ENCODE results near the gene RPS19. TPM values are rescaled to one million over a fixed set of nuclear protein-coding genes. Genes with fewer than 3 reads are reported as not detected.

Gene RPS19
- total and polyA plus RNA-seq, 4 donors, result 275 to 655 (median 476) TPM

DNA sequence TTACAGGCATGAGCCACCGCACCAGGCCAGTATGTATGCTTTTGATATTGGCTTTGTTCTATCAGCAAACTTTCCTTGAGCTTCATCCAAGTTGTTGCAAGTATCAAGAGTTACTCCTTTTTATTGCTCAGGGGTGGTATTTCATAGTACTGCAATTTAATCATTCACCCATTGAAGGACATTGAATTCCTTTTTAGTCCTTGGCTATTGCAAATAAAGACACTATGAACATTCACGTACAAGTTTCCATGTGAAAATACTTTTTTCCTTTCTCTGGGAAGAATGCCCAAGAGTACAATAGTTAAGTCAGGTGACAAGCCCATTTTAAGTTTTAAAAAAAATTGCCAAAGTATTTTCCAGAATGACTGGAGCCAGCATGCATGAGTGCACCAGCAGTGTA is 43.3 kb upstream of the RPS19 start (continued):
- TF ChIP-seq CTCF (IDR thresholded peaks at IDR 0.05; ENCODE audit: low read depth, low read length, missing input control) (no peak), FOXA1 (IDR thresholded peaks at IDR 0.05) (no peak), FOXA2 (IDR thresholded peaks at IDR 0.05) (no peak), JUND (IDR thresholded peaks at IDR 0.05) (no peak)

DNA sequence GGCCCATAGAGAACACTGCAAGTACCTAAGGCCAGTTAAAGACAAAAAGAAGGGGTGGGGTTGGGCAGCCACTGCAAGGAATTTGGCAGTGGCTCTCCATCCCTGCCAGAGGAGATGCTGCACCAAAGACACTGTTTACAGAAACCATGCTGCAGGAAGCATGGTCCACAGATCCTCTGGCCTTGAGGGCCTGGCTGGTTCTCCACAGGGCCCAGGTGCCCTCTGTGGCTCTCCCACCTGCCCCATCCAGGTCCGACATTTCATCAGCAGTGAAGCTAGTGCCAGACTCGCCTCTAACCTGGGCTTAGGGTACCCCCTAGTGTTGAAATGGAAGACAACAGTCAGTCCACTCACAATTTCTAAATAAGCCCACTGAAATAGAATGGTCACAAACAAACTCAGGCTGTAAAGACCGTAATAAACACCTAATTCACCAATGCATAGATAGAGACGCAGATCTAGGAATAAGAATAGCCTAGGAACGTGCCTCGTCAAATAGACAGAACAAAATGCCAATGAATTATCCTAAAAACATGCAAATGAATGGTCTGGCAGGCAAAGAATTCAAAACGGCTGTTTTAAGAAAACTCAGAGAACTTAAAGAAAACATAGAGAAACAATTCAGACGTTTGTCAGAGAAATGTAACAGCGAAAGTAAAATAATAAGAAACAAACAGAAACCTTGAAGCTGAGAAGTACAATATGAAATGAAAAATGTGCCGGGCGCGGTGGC is 38.9 kb upstream of the RPS19 start:
- Histone ChIP-seq H3K9ac (ENCODE audit: low read depth in 1 of 2, low read length in 2 of 2) (no peak overlapping the region), H3K4me3 (ENCODE audit: low read depth in 1 of 3, low read length in 3 of 3) (no peak overlapping the region), H3K27ac (ENCODE audit: low read depth in 1 of 2, low read length in 2 of 2) (no peak overlapping the region), H3K9me3 (ENCODE audit: control insufficient read depth in 4 of 4, low read length in 3 of 4) (no peaks in the 10 kb centered on the region), H3K27me3 (ENCODE audit: control insufficient read depth in 4 of 4, insufficient read depth in 4 of 4, low read length in 3 of 4) (no peaks in the 10 kb centered on the region), H3K4me1 (ENCODE audit: control insufficient read depth in 4 of 4, insufficient read depth in 4 of 4, low read length in 3 of 4) (no peaks in the 10 kb centered on the region), H3K36me3 (ENCODE audit: control insufficient read depth in 4 of 4, insufficient read depth in 3 of 4, low read depth in 1 of 4, low read length in 3 of 4) (no peaks in the 10 kb centered on the region)
- no peak for DNase-seq (ENCODE audit: low spot score)
- 34% methylated on average over 12 of the region's 12 CpGs for WGBS
- no peak for TF ChIP-seq GABPA (IDR thresholded peaks at IDR 0.05 in 1 of 2, conservative IDR thresholded peaks at IDR 0.05 in 1 of 2)
- TF ChIP-seq HNF4G (IDR thresholded peaks at IDR 0.05), result no peak
- TF ChIP-seq YY1 (IDR thresholded peaks at IDR 0.05), result no peak
- TF ChIP-seq CTCF (IDR thresholded peaks at IDR 0.05; ENCODE audit: low read depth, low read length, missing input control), result peak; percentile 61
- no peak for TF ChIP-seq HNF4A (conservative IDR thresholded peaks at IDR 0.05)
- TF ChIP-seq, protein P1, sequence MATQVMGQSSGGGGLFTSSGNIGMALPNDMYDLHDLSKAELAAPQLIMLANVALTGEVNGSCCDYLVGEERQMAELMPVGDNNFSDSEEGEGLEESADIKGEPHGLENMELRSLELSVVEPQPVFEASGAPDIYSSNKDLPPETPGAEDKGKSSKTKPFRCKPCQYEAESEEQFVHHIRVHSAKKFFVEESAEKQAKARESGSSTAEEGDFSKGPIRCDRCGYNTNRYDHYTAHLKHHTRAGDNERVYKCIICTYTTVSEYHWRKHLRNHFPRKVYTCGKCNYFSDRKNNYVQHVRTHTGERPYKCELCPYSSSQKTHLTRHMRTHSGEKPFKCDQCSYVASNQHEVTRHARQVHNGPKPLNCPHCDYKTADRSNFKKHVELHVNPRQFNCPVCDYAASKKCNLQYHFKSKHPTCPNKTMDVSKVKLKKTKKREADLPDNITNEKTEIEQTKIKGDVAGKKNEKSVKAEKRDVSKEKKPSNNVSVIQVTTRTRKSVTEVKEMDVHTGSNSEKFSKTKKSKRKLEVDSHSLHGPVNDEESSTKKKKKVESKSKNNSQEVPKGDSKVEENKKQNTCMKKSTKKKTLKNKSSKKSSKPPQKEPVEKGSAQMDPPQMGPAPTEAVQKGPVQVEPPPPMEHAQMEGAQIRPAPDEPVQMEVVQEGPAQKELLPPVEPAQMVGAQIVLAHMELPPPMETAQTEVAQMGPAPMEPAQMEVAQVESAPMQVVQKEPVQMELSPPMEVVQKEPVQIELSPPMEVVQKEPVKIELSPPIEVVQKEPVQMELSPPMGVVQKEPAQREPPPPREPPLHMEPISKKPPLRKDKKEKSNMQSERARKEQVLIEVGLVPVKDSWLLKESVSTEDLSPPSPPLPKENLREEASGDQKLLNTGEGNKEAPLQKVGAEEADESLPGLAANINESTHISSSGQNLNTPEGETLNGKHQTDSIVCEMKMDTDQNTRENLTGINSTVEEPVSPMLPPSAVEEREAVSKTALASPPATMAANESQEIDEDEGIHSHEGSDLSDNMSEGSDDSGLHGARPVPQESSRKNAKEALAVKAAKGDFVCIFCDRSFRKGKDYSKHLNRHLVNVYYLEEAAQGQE (IDR thresholded peaks at IDR 0.05), result no peak
- no peak for TF ChIP-seq RXRA (IDR thresholded peaks at IDR 0.05)
- peak; percentile 19 for TF ChIP-seq ATF3 (IDR thresholded peaks at IDR 0.05)
- no peak for TF ChIP-seq ZBTB33 (IDR thresholded peaks at IDR 0.05)
- TF ChIP-seq MAX (IDR thresholded peaks at IDR 0.05), result no peak
- peak; percentile 78 to 91 for TF ChIP-seq RAD21 (IDR thresholded peaks at IDR 0.05)
- TF ChIP-seq FOXA1 (IDR thresholded peaks at IDR 0.05), result no peak
- no peak for TF ChIP-seq FOXA2 (IDR thresholded peaks at IDR 0.05)
